CD4-positive, alpha-beta T cell treated with Interleukin-2 at 100 ng/mL for 4 hours (primary cell): ENCODE measurements around the gene C1QTNF12.

Source experiments
- DNase-seq: peaks from one replicate; pipeline ENCODE4 v3.0.0-alpha.2; 2020; ENCODE audit warnings: low spot score

The C1QTNF12 gene

GRCh38 chr1:1281533-1282321 lies 35.2 kb upstream of the C1QTNF12 start:
- DNase-seq: no peak

GRCh38 chr1:1280782-1281481 lies 34.4 kb upstream of the C1QTNF12 start:
- no peak for DNase-seq

GRCh38 chr1:1279028-1279427 lies 32.5 kb upstream of the C1QTNF12 start:
- DNase-seq: no peak

GRCh38 chr1:1278620-1279019 lies 32.1 kb upstream of the C1QTNF12 start:
- DNase-seq: no peak

DNA sequence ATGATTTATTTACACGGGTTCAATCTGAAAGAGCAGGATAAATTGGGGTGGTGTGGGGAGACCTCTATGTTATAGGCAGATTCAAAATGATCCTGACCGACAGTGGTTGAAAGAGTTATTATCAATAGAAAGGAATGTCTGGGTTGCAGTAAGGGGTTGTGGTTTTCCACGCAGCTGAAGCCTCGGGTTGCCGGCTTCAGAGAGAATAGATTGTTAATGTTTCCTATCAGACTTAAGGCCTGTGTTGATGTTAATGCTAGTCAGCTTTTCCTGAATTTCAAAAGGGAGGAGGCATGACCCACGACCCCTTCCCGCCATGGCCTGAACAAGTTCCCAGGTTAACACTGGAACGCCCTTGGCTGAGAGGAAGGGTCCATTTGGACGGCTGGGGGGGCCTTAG lies 29.3 kb upstream of the C1QTNF12 start:
- no peak for DNase-seq

DNA sequence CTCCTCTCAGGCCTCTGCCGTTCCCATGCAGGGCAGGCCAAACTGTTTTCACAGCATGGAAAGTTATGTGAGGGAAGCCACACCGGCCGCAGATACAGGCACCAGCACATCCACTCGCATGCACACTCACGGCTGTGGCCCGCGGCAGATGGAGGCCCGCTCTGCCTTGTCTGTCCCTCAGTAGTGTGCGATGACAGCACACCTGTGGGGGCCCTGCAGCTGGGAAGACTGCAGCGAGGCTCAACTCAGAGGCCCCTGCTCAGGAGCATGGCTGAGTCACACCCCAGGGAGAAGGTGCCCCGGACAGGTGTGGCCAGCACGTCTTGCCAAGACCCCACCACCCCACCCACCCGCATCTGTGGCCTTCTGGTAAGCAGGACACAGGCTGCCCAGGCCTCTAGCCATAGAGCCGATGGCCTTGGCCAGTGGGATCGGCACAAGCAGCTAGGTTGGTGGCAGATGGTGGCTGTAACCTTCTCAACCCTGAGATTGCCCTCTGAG lies 28.5 kb upstream of the C1QTNF12 start:
- DNase-seq: no peak

DNA sequence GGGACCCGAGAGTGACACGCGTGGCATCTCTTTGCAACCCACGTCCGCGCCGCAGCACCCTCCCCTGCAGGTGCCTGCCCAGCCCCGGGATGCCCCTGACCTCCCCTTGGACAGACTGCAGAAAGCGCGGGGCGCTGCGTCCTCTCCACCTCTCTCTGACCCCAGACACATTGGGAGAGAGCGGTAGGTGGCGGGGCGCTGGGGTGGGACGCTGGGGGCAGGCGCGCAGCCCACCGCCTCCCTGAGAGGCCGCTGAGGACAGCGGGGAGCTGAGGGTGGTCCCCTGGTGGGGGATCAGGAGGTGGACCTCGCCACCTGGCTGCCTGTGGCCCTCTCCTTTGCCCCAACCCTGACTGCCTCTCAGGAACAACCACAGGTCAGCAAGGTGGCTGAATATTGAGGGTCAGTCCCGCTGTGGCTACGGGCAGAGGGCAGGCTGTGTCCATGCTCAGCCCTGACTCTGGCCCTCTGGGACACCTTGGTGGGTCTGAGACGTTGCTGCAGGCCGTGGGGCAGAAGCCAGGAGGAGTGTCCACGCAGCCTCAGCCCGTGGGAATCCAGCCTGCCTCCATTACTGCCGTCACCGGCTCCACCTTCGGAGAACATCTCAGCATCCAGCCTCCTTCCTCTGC lies 27.9 kb upstream of the C1QTNF12 start:
- DNase-seq: no peak

GRCh38 chr1:1273512-1274298 lies 27.2 kb upstream of the C1QTNF12 start, which contains the start of gene UBE2J2:
TSS of gene UBE2J2 (minus strand) at chr1:1273854. CDS start at chr1:1267992, 5,862 bp downstream.
- peak; percentile 91 for DNase-seq

- DNase-seq: no peak
These were observed 26.6 kb upstream of the C1QTNF12 start for GRCh38 chr1:1273209-1273511.

- DNase-seq: no peak
These were observed 26.1 kb upstream of the C1QTNF12 start for GRCh38 chr1:1272341-1273208.

GRCh38 chr1:1270813-1271212 lies 24.3 kb upstream of the C1QTNF12 start:
- no peak for DNase-seq

DNA sequence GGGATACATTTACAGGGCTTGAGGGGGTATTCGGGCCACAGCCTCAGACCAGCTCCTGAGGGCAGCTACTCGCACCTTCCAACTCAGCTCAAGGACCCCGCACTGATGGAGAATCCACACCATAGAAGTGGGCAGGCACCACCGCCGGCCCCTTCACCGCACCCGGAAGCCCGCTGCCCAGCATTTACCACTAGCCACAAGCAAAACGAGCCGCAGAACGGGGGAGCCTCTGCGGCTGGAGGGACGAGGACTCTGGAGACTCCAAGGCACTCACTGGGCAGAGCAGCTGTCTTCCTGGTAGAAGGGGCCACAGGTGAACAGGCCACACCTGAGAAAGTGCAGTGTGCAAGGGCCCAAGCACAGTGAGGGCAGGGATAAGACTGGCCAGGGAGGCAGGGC lies 21.8 kb upstream of the C1QTNF12 start:
- DNase-seq: no peak

- no peak for DNase-seq
These were observed 21.2 kb upstream of the C1QTNF12 start for GRCh38 chr1:1267488-1268283.

DNA sequence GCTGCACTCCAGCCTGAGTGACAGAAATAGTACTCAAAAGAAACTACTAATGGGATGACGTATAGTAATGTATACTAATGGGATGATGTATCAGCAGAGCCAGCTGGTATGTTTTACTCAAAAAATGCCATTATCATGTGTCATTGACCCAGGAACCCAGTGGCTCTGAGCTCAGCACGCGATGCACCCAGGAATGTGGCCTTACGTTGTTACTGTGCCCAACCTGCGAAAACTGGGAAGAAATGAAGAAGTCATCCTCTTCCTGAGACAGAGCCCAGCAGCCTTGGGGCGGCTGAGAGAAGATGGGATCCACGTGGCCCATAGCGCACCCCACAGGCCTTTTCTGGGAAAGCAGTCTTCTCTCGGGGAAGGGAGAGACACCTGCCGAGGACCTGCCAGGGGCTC lies 18.3 kb upstream of the C1QTNF12 start:
- no peak for DNase-seq

DNA sequence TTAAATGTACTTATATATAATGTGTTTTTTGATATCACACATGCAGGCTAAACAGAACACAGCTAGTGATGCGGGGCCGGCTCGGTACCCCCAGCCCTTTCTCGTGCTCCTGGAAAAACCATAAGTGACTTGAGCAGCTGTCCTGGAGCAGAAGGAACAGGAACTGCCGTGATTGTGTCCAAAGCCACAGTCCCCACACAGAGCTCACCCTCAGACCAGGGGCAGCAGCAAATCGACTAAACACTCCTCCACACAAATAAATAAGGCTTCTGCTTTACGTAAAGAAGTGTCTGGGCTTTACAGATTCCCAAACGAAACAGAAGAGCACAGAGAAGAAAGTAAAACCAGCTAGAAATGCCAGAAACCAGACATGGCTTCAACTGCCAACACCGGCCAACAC lies 17.5 kb upstream of the C1QTNF12 start:
- no peak for DNase-seq

- no peak for DNase-seq
These were observed 16.2 kb upstream of the C1QTNF12 start for GRCh38 chr1:1262758-1263157.

- DNase-seq: no peak
These were observed 15.5 kb upstream of the C1QTNF12 start for GRCh38 chr1:1262071-1262470.

- DNase-seq: no peak
These were observed 14.5 kb upstream of the C1QTNF12 start for GRCh38 chr1:1260843-1261560.

GRCh38 chr1:1259951-1260600 lies 13.6 kb upstream of the C1QTNF12 start:
- no peak for DNase-seq
